GM19324 (cell line): ENCODE data around the gene TAF11L2.
"Not testable (repeated sequence)": the region's sequence is repeated elsewhere in the genome, so short reads cannot be mapped to it uniquely, and the experiment has no call there.

ENCODE experiments used
- ATAC-seq: cut with Tn5 transposase; IDR thresholded peaks from one replicate; pipeline ENCODE4 v1.9.1; 2021; ENCODE audit warnings: mild to moderate bottlenecking, moderate library complexity; ENCODE audit not compliant: unreplicated experiment, low FRiP score

The TAF11L2 gene

GRCh38 chr5:17524935-17525334 is 26.9 kb downstream of the TAF11L2 start, which contains the start of gene TAF11L5:
Gene TAF11L5, plus strand, starts transcription at chr5:17525235.
- ATAC-seq = not testable (repeated sequence)

DNA sequence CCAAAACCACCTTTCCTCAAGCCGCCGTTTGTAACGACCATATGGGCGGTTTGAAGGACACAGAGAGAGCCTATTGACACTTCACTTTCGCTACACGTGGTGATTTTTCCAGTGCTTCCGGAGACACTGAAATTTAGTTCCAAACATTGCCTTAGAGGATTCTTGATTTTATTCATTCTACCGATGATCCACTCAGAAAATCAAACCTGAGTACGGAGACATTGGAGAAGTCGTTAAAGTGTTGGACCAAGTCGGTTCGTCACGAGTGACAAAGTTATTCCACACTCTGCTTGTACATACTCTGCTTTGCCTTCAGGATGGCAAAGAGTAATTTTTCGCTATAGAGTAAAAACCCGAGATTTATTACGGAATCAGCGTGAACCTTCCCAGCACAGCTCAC is 28.5 kb downstream of the TAF11L2 start:
- not testable (repeated sequence) for ATAC-seq

DNA sequence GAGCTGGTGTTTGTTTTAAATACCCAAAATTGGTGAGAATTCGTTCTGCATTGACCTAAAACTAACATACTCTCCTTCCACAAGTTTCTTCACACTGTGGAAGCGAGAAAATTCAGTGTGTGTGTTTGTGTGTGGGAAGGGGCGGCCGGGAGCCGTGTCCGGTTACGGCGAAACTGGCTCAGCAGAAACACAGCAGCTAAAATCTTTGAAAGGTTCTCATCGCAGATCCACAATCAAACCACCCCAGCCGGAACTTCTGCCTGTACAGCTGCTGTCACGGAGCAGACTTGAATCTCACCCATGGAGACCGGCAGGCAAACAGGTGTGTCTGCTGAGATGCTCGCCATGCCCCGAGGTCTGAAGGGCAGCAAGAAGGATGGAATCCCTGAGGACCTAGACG is 30.3 kb downstream of the TAF11L2 start, which contains the start of gene TAF11L6:
Gene TAF11L6 (plus strand): TSS at position 301 of the 400 bp plus-strand sequence.
- ATAC-seq = not testable (repeated sequence)
